Brain microvascular endothelial cell (primary cell): ENCODE results near the gene SCNN1B.

ENCODE experiments used
- DNase-seq: peaks from one replicate; pipeline ENCODE4 v3.0.0-alpha.2; 2020
- H3K27ac ChIP-seq: fragments of 250-450 bp; sonication (Bioruptor Pico); 2 replicates; pipeline ENCODE4 v1.5.1; 2020; ENCODE audit warnings: mild to moderate bottlenecking, moderate library complexity
- H3K27me3 ChIP-seq: fragments of 250-450 bp; sonication (Bioruptor Pico); replicated peaks from 2 replicates; pipeline ENCODE4 v1.5.1; 2020; ENCODE audit warnings: mild to moderate bottlenecking
- H3K36me3 ChIP-seq: fragments of 250-450 bp; sonication (Bioruptor Pico); replicated peaks from 2 replicates; pipeline ENCODE4 v1.5.1; 2020; ENCODE audit warnings: mild to moderate bottlenecking
- H3K4me3 ChIP-seq: 2 replicates; pipeline ENCODE4 v1.5.1; 2011; ENCODE audit warnings: low read depth, mild to moderate bottlenecking, control low read depth, low read length, moderate library complexity
- CTCF ChIP-seq: IDR thresholded peaks from 2 replicates; pipeline ENCODE4 v1.5.1; 2011; ENCODE audit warnings: low read depth, mild to moderate bottlenecking, moderate library complexity, low read length, control low read depth, inconsistent platforms; ENCODE audit errors: missing control alignments
- in situ Hi-C: cut with HindIII; loops from 2 replicates; pipeline ENCODE4 v1.10.0; 2017; ENCODE audit warnings: low sequenced_read_pairs, low pct_ligation_motif_present

Gene SCNN1B

DNA sequence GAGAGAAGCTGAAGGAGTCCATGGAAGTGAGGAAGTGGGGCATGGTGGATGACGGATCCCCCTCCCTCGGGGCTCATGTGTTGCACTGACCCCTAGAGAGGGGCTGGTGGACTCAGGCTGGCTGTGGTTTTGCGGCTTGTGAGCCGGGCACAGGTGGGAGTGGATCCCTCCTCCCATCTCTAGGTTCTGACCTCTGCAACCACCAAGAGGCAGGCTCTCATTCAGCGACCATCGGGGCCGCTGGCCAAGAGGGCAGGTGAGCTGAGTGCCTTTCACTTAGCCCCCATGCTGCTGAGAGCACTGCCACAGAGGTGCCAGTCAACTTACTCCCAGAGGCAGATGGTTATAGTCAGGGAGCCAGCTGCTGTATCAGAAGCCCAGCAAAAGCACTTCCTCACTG is 67.3 kb downstream of the SCNN1B start:
- H3K27me3 ChIP-seq, result no peaks in the 10 kb centered on the region
- in situ Hi-C loops, result no loop called here
- TF ChIP-seq CTCF, result no peak
- H3K27ac ChIP-seq, result no peak overlapping the region
- DNase-seq, result no peak
- no peak overlapping the region for H3K4me3 ChIP-seq
- no peaks in the 10 kb centered on the region for H3K36me3 ChIP-seq

GRCh38 chr16:23371368-23371767 is 69.3 kb downstream of the SCNN1B start:
- H3K27me3 ChIP-seq, result no peaks in the 10 kb centered on the region
- H3K4me3 ChIP-seq, result no peak overlapping the region
- no peaks in the 10 kb centered on the region for H3K36me3 ChIP-seq
- in situ Hi-C loops, result no loop called here
- DNase-seq, result no peak
- no peak overlapping the region for H3K27ac ChIP-seq
- no peak for TF ChIP-seq CTCF

DNA sequence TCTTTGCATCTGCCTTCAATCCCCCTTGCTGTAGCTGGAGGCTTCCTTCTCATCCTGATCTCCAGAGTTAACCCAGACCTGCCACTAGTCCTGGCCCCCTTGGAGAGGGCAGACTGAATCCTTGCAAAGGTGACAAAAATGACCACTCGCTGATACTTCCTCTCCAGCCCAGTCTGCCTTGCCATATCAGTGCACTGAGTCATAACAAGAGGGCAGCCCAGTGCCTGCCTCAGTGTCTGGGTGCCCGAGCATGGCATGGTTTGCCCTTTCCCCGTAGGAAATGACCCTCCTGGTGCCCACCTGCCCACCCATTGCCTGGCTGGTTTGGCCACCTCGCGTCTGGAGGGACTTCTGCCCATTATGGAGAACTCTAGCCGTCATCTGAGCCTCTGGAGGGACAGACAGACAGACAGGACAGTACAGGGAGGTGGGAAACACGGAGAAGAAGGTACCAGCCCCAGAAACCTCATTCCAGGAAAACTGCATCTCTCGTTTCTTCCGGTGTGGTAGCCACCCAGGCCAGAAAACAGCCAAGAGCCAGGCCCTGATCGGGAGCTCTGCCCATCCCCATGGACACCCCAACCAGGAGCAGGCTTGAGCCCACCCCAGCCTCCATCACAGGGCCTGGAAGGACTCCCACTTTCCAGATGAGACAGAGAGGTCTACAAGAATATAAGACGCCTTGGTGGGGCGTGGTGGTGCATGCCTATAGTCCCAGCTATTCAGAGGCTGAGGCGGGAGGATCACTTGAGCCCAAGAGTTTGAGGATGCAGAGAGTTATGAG is 71.5 kb downstream of the SCNN1B start:
- in situ Hi-C loops, result no loop called here
- Histone ChIP-seq H3K36me3 (no peaks in the 10 kb centered on the region), H3K27ac (no peak overlapping the region), H3K4me3 (no peak overlapping the region), H3K27me3 (no peaks in the 10 kb centered on the region)
- DNase-seq, result no peak
- TF ChIP-seq CTCF, result no peak

GRCh38 chr16:23374721-23375510 is 72.8 kb downstream of the SCNN1B start:
- TF ChIP-seq CTCF, result no peak
- Histone ChIP-seq H3K36me3 (no peaks in the 10 kb centered on the region), H3K27me3 (no peaks in the 10 kb centered on the region), H3K27ac (no peak overlapping the region), H3K4me3 (no peak overlapping the region)
- no peak for DNase-seq
- in situ Hi-C loops, result no loop called here

DNA sequence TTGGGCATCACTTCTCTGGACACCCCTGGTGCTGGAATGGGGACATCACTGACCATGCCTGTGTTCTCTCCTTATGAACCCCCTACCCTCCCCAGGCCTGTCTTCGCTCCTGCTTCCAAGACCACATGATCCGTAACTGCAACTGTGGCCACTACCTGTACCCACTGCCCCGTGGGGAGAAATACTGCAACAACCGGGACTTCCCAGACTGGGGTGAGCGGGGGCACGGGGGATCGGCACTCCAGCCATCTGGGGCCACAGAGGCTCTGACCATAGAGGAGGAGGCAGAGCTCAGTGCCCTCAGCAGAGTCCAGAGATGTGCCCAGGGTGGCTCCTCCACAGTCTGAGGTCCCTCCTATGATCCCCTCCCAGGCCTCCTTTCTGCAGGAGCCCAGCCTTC is 73.5 kb downstream of the SCNN1B start:
- H3K27me3 ChIP-seq, result no peaks in the 10 kb centered on the region
- DNase-seq, result no peak
- TF ChIP-seq CTCF, result no peak

More for the DNA sequence above, 73.5 kb downstream of the SCNN1B start:
- in situ Hi-C loops, result no loop called here
- Histone ChIP-seq H3K4me3 (no peak overlapping the region), H3K36me3 (no peaks in the 10 kb centered on the region), H3K27ac (no peak overlapping the region)
